Right lobe of liver (tissue), 4 donors: ENCODE measurements around the gene CNIH2.

ENCODE experiments used
- CTCF ChIP-seq, 4 donors: fragments of 200-600 bp in 3 of 4; fragments of 450-650 bp in 1 of 4; IDR thresholded peaks; one replicate each; pipeline versions ENCODE4 v1.5.1 to v1.8.0; 2016 to 2022; ENCODE audit warnings: antibody characterized with exemption in 4 of 4, mild to moderate bottlenecking in 2 of 4
- POLR2A ChIP-seq: fragments of 450-650 bp; IDR thresholded peaks from one replicate; pipeline ENCODE4 v1.6.1; 2017; ENCODE audit warnings: antibody characterized with exemption, mild to moderate bottlenecking
- donor health status: DM: no; HTN: no; CAD: no.
- donor health status: DM: no; HTN: no; CAD: no.
- donor health status: DM: no; HTN: yes; CAD: no.

- TF ChIP-seq POLR2A (no peak), CTCF (IDR thresholded peaks at IDR 0.05) (no peak)
Measured at GRCh38 chr11:66325263-66325671, 47.3 kb downstream of the CNIH2 start.
